VCaP (cell line): ENCODE data around the gene ZNF146.

Source experiments
- H3K27ac ChIP-seq: fragments of 450-650 bp; 2 replicates; pipeline ENCODE4 v1.5.1; 2017
- CTCF ChIP-seq: fragments of 450-650 bp; conservative IDR thresholded peaks from 2 replicates; pipeline ENCODE4 v1.5.1; 2017; ENCODE audit warnings: mild to moderate bottlenecking, moderate library complexity

The ZNF146 gene

GRCh38 chr19:36256853-36257519, 42.1 kb downstream of the ZNF146 start:
- H3K27ac ChIP-seq = no peak overlapping the region
- no peak for TF ChIP-seq CTCF

GRCh38 chr19:36257520-36257876, 42.6 kb downstream of the ZNF146 start:
- no peak overlapping the region for H3K27ac ChIP-seq

GRCh38 chr19:36258028-36258875, 43.3 kb downstream of the ZNF146 start:
- no peak overlapping the region for H3K27ac ChIP-seq
- no peak for TF ChIP-seq CTCF

More at GRCh38 chr19:36257520-36257876, 42.6 kb downstream of the ZNF146 start:
- TF ChIP-seq CTCF = no peak

GRCh38 chr19:36259211-36259610, 44.3 kb downstream of the ZNF146 start:
- no peak for TF ChIP-seq CTCF
- no peak overlapping the region for H3K27ac ChIP-seq

GRCh38 chr19:36265064-36265463, 50.2 kb downstream of the ZNF146 start:
- no peak for TF ChIP-seq CTCF

GRCh38 chr19:36265856-36266374, 51.0 kb downstream of the ZNF146 start:
- no peak overlapping the region for H3K27ac ChIP-seq
- TF ChIP-seq CTCF = no peak

More at GRCh38 chr19:36265064-36265463, 50.2 kb downstream of the ZNF146 start:
- no peak overlapping the region for H3K27ac ChIP-seq

GRCh38 chr19:36266375-36266961, 51.6 kb downstream of the ZNF146 start:
- TF ChIP-seq CTCF = no peak
- H3K27ac ChIP-seq = no peak overlapping the region
